ENCODE data around the gene INPP4B.

INPP4B gene

GRCh38 chr4:142358656-142359055, 487.4 kb downstream of the INPP4B start:
- no peak for TF ChIP-seq CTCF (conservative IDR thresholded peaks at IDR 0.05; ENCODE audit: low read length)
- DNase-seq (ENCODE audit: low read depth), result no peak
- no peak overlapping the region for H3K4me3 ChIP-seq (ENCODE audit: low read length)

- no peak for TF ChIP-seq CTCF (conservative IDR thresholded peaks at IDR 0.05; ENCODE audit: low read length)
- no peak for DNase-seq (ENCODE audit: low read depth)
- no peak overlapping the region for H3K4me3 ChIP-seq (ENCODE audit: low read length)
These were observed 489.3 kb downstream of the INPP4B start for GRCh38 chr4:142356801-142357200.

GRCh38 chr4:142356118-142356759, 489.9 kb downstream of the INPP4B start:
- DNase-seq (ENCODE audit: low read depth), result no peak
- no peak overlapping the region for H3K4me3 ChIP-seq (ENCODE audit: low read length)
- no peak for TF ChIP-seq CTCF (conservative IDR thresholded peaks at IDR 0.05; ENCODE audit: low read length)

- DNase-seq (ENCODE audit: low read depth), result no peak
- TF ChIP-seq CTCF (conservative IDR thresholded peaks at IDR 0.05; ENCODE audit: low read length), result no peak
- no peak overlapping the region for H3K4me3 ChIP-seq (ENCODE audit: low read length)
These were observed 490.6 kb downstream of the INPP4B start for GRCh38 chr4:142355421-142355930.

- H3K4me3 ChIP-seq (ENCODE audit: low read length), result no peak overlapping the region
- no peak for TF ChIP-seq CTCF (conservative IDR thresholded peaks at IDR 0.05; ENCODE audit: low read length)
- DNase-seq (ENCODE audit: low read depth), result no peak
These were observed 491.2 kb downstream of the INPP4B start for GRCh38 chr4:142354794-142355420.

GRCh38 chr4:142354041-142354440, 492.1 kb downstream of the INPP4B start:
- no peak for DNase-seq (ENCODE audit: low read depth)
- TF ChIP-seq CTCF (conservative IDR thresholded peaks at IDR 0.05; ENCODE audit: low read length), result no peak
- H3K4me3 ChIP-seq (ENCODE audit: low read length), result no peak overlapping the region

- no peak overlapping the region for H3K4me3 ChIP-seq (ENCODE audit: low read length)
- peak; percentile 91 for TF ChIP-seq CTCF (conservative IDR thresholded peaks at IDR 0.05; ENCODE audit: low read length)
- peak; percentile 85 for DNase-seq (ENCODE audit: low read depth)
These were observed 492.9 kb downstream of the INPP4B start for GRCh38 chr4:142353149-142353738.
